GM18909 (cell line): ENCODE results near the gene GARIN5B.

ENCODE experiments used
- ATAC-seq: cut with Tn5 transposase; IDR thresholded peaks from one replicate; pipeline ENCODE4 v1.9.1; 2021; ENCODE audit warnings: mild to moderate bottlenecking; ENCODE audit not compliant: unreplicated experiment, poor library complexity

Gene GARIN5B

GRCh38 chr19:55389386-55390317, 26.6 kb upstream of the GARIN5B start:
- ATAC-seq, result no peak

DNA sequence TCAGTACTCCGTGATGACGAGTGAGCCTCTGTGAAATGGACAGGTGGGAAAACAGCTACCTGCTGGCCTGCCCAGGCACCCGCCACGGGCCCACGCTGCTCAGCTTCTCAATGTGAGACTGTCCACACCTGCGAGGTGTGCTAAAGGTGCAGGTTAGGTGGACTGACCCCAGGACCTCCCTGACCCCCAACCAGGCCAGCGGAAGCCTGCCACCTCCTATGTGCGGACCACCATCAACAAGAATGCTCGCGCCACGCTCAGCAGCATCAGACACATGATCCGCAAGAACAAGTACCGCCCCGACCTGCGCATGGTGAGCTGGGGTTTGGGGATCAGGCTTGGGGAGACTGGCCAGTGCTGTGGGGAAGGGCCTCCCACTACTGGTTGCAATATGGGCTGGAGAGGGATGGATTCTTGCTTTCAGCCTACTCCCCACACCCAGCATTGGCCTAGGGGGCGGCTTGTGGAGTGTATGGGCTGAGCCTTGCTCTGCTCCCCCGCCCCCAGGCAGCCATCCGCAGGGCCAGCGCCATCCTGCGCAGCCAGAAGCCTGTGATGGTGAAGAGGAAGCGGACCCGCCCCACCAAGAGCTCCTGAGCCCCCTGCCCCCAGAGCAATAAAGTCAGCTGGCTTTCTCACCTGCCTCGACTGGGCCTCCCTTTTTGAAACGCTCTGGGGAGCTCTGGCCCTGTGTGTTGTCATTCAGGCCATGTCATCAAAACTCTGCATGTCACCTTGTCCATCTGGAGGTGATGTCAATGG, 24.9 kb upstream of the GARIN5B start:
- no peak for ATAC-seq

DNA sequence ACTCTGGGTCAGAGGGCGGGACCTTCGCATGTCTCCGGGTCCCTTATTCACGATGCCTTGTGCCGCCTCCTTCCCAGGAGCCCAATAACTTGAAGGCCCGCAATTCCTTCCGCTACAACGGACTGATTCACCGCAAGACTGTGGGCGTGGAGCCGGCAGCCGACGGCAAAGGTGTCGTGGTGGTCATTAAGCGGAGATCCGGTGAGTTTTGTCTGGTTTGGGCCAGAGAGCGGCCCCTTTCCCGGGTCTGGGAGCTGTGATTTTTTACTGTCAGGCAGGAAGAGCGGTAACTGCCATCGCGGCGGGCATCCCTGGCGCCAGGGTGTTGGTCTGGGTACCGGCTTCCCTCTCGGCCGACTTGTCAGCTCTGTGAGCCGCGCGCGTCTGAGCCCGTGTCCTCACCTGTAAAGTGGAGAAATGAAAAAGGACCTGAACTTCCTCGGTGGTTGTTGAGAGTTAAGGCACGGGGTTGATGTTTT, 23.5 kb upstream of the GARIN5B start:
- no peak for ATAC-seq

- ATAC-seq, result peak; percentile 66
These were observed 22.8 kb upstream of the GARIN5B start, which contains the start of gene RPL28 for GRCh38 chr19:55385724-55386492. RPL28 (plus strand) TSS chr19:55385932; CDS start chr19:55386358, 426 bp downstream.

DNA sequence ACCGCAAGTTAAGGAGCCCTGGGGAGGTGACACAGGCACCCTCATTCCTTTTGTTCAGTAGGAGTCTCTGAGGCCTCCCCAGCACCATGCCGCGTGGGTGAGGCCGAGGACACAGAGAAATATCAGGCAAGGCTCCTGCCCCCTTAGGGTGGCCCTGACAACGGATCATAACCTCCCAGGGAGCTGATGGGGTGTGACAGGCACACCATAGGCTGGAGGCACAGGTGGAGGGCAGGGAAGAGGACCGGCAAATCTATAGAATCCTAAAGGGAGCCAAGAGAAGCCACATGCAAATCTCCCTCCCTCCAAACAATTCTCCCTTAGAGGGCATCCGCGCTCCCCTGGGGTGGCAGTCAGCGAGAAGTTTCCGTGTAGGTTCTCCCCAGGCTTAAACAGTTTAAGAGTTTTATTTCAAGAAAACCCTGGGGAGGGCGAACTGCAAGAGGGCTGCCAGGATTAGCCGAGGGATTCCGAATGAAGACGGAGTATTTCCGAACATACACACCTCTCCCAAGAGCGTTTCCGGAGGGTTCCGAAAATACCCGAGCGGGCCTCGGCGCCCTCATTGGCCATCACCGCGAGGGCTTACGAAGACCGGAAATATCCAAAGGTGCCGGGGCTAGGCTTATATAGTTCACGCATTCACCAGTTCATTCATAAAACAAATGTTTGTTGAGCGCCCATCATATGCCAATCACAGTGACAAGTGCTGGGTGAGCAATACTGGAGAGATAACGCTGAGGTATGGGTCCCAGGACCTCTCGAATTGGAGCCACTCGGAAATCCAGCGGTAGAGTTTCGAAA, 22.1 kb upstream of the GARIN5B start:
- peak; percentile 56 for ATAC-seq

GRCh38 chr19:55384131-55384919, 21.3 kb upstream of the GARIN5B start, which contains the start of gene TMEM238:
TMEM238 (minus strand) TSS chr19:55384292; CDS start chr19:55384259, 33 bp downstream.
- no peak for ATAC-seq

GRCh38 chr19:55383279-55384130, 20.4 kb upstream of the GARIN5B start:
- ATAC-seq, result no peak

DNA sequence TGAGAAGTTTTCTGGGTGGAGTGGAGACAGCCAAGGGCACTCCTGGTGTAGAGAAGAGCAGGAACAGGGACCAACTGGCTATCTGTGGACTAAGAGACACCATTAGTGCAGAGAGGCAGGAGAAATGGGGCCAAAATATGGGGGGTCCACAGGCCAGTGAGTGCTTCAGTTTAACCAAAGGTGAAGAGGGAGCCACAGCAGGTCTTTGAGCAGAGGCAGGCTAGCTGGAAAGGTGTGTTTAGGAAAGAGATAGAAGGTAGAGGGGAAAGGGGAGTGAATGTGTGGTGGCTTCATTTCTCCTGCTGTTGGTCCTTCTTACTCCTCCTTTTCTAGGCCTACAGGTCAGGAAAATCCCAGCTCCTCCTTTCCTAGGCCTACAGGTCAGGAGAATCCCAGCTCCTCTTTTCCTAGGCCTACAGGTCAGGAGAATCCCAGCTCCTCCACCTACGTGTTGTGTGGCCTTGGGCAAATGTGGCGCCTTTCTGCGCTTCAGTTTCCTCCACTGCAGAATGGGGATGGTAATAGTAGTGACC, 19.5 kb upstream of the GARIN5B start:
- no peak for ATAC-seq

DNA sequence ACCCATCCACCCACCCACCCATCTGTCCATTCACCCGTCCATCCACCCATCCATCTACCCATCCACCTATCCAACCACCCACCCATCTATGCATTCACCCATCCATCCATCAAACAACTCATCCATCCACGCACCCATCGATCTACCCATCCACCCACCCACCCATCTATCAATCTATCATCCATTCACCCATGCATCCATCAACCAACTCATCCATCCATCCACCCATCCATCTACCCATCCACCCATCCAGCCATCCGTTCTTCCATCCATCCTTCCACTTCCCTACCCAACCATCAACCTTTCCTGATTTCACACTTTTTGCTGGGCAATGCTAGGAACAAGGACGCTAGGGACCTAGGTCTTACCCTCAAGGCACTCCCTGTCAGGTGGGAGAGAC, 19.0 kb upstream of the GARIN5B start:
- ATAC-seq, result no peak

GRCh38 chr19:55379174-55379573, 16.1 kb upstream of the GARIN5B start:
- ATAC-seq, result no peak

GRCh38 chr19:55377356-55378131, 14.5 kb upstream of the GARIN5B start:
- no peak for ATAC-seq

- no peak for ATAC-seq
These were observed 13.3 kb upstream of the GARIN5B start, which contains the start of gene TMEM190 for GRCh38 chr19:55376241-55376933. TMEM190 (plus strand) TSS chr19:55376826; CDS start chr19:55376854, 28 bp downstream.

DNA sequence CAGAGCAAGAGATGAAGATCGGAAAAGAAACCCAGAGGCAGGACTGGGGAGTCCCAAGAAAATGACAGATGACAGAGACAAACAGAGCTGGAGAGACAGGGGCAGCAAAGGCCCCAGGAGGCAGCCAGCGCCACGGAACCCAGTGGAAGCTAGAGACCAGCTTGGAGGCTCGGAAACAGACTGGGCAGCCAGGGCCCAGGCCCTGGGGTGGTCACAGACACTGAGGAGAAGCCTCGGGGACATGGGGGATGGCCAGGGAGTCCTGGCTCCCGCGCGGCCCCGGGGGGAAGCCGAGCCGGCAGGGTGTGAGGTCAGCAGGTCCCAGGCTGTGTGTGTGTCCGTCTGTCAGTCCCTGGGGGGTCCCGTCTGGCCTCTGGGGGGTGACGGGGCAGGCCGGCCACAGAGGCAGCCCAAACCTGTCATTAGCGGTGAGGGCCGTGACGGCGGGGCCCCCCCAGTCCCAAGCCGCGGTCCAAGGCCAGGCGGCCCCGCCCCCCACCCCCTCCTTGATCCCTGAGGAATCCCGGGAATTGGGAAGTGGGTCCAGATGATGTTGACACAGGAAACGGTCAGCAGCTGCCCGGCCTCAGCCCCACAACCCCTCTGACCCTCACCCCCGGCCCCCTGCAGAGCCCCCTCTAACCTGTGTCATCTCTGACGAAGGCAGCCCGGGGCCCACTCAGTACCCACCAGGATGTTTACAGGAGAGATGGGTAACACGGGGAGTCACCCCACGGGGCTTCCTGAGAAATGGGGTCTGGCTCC, 11.1 kb upstream of the GARIN5B start:
- no peak for ATAC-seq

- ATAC-seq, result no peak
These were observed 10.4 kb upstream of the GARIN5B start for GRCh38 chr19:55373306-55373992.
